Stimulated activated CD4-positive, alpha-beta T cell treated with anti-CD3 and anti-CD28 coated beads, Interleukin-12 subunit alpha, Interleukin-12 subunit beta, amount 100 ng/mL, for 4 hours (primary cell): ENCODE data around the gene C2orf69.

Source experiments
- DNase-seq: peaks from one replicate; pipeline ENCODE4 v3.0.0-alpha.2; 2020

C2orf69 gene

GRCh38 chr2:199973703-199974102 lies 62.6 kb downstream of the C2orf69 start:
- DNase-seq, result no peak

DNA sequence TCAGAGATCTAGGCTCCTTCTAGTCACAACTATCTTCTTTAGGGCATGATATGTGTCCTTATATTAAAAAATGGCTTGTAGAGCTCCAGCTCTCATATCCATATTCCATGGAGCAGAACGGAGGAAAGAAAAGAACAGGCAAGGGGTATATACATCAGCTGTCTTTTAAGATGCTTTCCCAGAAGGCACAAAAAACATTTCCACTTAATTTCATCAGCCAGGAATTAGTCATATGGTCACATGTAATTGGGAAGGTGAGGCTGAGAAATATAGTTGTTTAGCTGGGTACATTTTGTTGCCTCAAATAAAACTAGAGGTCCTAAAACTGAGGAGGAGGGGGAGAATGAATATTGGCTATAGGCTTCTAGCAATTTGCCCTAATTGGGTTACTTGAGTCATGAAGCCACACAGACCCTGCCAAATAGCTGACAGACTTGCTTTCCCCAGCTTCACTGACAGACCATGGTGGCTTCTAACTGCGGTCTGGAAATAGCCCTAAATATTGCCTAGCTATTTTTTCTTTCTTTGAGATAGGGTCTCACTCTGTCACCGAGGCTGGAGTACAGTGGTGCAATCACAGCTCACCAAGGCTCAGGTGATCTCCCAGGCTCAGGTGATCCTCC lies 64.3 kb downstream of the C2orf69 start:
- no peak for DNase-seq
